Kidney tubule cell (primary cell): Measurements from ENCODE around the gene PPIB.

Experiments
- DNase-seq: peaks from one replicate; pipeline ENCODE4 v3.0.0-alpha.2; 2018; ENCODE audit warnings: low spot score

Gene PPIB

DNA sequence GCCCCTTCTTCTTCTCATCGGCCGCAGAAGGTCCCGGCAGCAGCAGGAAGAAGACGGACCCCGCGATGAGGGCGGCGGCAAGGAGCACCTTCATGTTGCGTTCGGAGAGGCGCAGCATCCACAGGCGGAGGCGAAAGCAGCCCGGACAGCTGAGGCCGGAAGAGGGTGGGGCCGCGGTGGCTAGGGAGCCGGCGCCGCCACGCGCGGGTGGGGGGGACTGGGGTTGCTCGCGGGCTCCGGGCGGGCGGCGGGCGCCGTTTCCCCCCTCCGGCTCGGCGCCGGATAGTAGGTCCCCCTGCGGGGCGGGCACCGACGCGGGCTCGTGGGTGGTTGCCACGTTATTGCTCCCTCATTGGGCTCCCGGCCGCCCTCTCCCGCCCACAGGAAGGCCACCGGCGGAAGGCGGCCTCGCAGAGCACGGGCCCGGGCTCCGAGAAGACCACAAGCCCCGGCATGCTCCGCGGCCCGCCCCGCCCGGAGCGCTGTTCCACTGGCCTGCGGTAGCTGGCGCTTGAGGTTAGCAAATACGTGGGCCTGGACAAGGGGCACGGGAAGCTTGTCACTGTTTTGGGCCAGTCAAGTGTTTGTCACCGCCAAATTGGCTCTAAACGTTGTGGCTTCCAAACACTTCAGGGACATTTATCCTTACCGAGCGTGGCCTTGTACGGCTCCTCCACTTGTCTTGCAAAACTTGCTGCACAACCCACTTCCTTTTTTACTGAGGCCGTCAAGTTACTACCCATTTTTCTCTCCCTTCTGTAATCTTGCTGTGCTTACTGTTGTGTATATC, at the start of gene PPIB:
TSS of gene PPIB (minus strand) at position 154 of the 790 bp plus-strand sequence. CDS start at position 118, 36 bp downstream.
- peak; percentile 99 for DNase-seq

DNA sequence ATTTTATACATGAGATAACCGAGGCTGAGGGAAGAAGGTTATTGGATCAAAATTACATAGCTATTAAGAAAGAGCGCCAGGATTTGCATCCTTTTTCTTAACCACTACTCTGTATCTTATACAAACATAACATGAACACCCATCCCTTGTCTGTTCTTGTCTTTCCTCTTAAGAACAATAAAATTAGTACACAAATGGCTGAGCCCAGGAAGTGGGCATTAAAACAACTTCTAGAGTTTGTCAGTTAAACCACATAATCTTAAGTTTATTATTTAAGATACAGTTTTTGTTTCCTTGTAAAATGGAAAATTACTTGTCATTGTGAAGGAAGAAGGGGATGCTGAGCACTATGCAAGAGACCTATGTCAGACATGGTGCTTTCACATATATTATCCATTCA, 48.9 kb upstream of the PPIB start:
- no peak for DNase-seq

DNA sequence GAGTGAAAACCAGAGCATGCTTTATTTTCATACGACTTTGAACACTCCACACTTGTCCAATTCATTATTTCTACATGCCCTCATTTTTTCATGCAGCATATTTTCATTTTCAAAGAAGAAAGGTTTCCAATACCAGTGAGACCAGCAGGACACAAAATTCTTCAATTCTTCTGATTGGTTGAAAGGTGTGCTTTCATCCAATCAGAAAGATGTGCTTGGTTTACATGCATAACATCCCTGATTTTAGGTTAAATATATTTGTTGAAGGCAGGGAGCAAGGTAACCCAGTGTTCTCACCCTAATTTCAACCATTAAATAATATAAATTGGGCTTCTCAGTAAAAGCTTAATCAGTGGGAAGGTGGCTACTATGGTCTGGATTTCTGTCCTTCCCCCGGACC, 47.5 kb upstream of the PPIB start:
- DNase-seq = no peak

DNA sequence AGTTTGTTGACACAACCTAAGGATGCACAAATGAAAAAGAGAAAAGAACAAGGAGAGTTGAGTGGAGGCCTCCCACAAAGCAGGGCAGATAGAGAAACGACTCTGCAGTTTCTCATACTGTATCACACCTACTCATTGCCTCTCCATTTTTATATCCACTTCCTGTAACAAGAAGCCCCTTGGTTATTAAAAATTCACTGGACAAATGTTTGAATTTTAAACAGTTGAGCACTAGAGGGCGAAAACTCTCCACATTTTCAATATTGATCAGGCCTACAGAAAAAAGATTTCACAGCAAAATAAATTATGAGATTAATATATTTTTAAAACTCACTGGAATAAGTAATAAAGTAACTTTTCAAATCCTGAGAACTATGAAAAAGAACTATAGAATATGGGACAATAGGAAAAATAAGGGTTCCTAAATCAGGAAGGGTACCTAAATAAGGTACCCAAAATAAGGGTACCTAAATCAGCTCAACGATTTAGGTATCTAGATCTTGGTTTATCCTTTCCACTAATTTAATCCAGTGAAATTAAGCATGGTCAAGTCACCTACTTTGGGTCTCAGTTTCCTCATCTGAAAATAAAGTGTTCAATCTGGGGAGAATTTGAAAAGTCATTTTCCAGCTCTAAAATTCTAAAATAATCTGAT, 47.0 kb upstream of the PPIB start:
- DNase-seq = peak; percentile 45

DNA sequence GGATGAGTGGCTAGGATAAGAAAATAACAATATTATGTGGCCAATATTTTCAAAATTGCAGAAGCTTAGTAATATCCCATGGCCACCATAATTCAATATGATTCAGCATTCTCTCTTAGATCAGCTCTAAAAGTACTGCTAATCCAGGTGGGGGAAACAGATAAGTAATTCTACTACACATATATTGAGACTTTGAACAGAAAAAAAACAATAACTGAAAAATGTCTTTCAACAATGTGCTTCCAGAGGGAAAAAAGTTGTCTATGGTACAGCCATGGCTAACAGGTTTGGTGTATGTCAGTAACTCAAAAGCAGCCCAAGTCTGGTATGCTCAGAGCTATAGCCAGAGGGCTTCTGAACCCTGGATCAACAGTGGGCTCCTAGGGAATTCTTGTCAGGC, 42.4 kb upstream of the PPIB start:
- DNase-seq = no peak

DNA sequence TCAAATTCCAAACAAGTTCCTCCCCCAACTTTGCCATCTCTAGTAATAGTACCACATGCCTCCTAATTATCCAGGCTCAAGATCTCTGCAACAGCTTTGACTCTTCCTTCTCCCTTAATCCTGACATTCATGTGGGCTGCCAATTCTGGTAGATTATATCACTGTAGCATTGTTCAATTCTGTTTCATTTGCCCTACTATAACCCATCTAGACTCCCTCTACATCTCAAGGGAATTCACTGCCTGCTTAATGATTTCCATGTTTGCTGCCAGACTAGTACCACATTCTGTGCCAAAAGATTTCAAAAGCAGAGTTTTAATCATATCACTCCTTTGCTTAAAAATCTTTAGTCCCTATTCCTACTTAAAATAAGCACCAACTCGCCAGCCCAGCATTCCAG, 34.6 kb upstream of the PPIB start:
- no peak for DNase-seq

DNA sequence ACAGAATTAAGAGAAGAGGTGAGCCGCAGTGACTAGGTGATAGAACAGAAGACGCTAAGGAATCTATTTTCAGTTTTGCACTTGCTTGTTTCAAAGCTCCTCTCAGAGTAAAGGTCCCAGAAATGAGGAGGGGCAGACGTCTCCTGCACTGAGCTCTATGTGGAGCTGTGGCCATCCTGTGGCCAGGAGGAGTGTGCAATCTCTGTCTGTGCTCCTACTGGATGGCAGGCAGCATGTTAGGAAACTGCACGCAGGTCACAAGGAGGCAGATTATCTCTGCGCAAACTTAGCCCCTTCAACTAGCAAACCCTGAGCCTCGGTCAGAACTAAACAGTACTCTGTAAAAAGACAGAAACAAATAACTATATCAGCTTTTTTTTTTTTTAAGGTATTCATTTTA, 31.1 kb upstream of the PPIB start:
- no peak for DNase-seq

DNA sequence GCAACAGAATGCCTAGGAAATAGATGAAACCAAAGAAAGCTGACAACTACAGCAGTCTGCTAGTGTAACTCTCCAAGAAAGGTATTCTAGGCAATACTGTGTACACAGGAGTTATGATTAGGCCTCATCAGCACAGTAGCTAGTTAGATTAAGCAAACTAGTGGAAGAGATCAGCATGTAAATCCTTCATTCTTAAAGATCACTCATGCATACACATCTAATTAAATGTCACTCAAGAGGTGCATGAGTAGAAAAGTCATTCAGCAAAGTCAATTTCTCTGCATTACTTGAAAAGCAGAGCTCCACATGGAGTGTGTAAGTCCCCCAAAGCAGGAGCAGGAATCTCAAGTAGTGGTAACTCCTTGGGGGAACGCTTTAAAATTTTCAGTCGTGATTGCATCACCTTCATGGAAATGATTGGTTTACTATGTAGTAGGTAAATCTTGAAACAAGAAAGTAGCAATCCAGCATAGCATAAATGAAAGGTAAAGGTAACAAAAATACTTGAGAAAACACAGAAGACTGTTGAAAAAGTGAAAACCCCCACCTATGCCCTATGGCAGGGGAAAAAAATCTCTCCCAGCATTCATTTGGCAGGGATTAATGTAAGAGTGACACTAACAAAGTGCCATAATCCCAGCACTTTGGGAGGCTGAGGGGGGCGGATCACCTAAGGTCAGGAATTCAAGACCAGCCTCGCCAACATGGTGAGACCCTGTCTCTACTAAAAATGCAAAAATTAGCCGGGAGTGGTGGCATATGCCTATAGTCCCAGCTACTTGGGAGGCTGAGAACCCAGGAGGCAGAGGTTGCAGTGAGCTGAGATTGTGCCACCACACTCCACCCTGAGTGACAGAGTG, 29.4 kb upstream of the PPIB start:
- no peak for DNase-seq

DNA sequence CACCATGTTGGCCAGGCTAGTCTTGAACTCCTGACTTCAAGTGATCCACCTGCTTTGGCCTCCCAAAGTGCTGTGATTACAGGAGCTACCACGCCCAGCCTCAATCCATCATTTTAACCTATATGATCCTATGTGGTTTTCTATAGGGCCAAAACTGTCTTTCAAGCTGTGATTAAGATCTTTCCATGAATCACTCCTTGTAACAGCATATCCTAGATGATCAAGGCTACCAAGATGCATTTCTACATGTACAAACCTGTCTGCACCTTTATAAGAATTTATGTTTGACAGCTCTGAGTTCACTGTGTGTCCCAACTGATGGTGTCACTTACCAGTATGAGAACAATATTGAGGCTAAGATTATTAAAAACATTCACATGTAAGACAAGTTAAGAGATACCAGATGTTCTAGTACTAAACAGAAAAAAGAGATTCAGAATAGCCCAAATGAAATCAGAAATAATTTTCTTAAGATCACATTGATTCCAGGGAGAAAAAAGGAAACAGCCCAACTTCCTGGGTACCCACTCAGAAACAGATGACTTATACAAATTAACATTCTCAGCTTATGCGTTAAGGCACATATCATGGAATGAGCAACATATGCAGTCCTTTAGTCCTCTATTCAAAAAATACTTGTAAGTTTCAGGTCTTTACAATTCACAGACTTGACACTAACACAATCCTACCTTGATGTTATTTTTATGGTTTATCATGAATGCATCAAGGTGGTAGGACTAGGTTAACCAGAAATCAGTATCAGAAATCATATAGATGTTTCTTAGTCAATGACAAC, 24.8 kb upstream of the PPIB start:
- no peak for DNase-seq

DNA sequence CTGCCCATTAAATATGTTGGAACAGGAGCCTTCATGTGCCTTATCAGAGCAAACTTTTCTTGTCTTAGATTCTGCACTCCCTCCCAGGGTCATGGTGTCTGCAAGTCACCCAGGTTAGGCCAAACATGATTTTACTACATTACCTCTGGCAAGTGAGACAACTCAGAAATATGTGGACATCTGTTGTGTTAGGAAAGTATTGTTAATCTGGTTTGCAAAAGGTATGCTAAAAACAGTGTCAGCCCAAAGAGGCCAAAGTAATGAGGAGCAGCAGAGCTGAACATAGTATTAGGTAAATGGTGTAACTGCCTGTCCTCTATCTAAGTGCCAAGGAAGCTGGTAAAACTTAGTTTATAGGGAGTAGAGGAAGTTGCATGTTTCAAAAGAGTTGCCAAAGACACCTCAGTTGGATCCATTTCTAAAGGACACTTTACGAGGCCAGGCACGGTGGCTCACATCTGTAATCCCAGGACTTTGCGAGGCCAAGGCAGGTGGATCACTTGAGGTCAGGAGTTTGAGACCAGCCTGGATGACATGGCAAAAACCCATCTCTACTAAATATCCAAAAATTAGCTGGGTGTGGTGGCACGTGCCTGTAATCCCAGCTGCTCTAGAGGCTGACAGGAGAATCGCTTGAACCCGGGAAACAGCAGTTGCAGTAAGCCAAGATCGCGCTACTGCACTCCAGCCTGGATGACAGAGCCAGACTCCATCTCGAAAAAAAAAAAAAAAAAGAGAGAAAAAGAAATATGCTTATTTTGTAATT, 22.5 kb upstream of the PPIB start:
- DNase-seq = no peak

DNA sequence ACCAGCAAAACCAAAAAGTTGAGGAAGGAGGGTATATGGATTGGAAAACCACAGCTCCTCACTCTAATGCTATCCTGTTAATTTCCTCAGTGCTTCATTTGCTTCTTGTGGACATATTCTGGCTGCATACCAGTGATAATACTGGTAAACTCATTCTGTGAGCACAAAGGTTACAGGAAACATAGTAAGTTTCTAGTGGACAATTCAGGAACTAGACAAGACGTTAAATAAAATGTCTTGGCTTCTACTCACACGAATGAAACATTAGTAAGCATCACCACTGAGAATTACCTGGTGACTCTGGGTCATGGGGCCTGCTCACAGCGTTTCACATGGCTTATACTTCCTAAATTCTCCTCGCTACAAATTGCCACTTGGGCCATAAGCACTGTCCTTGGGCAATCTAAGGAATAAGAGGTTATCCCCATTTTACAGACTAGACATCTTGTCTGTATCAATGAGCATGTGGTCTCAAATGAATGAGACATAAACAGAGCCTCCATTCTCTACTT, 20.1 kb upstream of the PPIB start:
- DNase-seq = no peak

DNA sequence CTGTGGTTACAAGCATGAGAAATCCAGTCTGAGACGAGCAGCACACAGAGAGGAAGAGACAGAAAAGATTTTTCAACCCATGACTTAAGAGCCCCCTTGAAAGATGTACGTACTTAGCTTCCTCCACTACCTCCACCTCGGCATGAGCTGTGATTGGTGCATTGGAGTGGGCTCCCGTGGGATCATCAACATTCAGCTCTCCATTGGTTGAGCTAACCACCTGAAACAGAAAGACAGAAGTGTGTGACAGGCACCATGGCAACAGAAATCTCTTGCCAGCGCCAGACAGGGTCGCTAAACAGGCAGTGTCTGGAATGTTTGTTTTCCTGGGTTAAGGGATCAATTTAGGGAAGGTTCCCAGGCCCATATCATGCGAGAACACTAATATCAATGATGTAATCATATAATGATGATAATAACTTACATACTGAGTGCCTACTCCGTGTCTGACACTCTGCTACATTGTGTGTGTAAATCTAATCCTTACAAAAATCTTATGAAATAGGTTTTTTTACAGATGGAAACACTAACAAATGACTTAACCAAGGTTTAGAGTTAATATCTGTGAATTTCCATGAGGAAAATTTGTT, 17.5 kb upstream of the PPIB start:
- no peak for DNase-seq

DNA sequence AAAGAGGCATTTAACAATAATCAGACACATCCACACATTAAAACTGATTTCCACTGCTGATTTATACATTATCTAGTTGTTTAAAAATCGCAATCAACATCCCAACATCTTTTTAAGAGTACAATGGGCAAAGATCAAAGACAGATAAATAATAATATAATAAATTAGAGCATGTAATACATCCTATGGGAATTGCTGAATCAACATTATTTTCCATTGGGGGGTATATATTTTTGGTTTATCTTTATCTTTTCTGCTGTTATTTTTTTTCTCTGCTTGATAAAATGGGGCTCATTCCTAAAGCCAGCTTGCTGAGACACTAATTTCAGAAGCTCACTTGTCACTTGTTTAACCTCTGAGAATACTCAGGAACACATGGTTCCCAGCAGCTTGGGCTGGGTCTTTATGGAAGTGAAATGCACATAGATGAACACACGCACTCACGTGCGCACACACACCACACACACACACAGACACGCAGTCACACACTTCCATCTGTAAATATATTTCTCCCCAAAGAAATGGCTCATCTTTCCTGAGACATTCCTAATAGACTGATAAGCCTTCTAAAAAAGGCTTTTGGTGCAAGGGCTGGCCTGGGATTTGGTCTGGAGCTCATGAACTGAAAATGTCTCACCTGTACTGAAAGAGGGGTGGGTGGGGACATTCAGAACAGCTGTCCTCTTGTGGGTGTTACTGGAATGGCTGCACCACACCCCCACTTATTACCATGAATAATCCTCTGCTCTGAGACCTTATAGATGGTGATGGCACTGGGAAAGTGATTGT, 3.5 kb upstream of the PPIB start:
- DNase-seq = no peak

DNA sequence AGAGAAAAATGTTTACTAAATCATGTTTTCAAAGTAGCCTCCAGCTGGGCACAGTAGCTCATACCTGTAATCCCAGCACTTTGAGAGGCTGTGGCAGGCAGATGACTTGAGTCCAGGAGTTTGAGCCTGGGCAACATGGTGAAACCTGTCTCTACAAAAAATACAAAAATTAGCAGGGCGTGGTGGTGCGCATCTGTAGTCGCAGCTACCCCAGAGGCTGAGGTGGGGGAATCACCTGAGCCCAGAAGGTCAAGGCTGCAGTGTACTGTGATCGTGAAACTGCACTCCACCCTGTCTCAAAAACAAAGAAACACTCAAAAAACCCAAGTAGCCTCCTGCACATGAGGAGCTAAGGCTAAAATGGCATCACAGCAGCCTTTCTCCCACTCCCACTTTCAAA, 1.6 kb upstream of the PPIB start:
- no peak for DNase-seq

DNA sequence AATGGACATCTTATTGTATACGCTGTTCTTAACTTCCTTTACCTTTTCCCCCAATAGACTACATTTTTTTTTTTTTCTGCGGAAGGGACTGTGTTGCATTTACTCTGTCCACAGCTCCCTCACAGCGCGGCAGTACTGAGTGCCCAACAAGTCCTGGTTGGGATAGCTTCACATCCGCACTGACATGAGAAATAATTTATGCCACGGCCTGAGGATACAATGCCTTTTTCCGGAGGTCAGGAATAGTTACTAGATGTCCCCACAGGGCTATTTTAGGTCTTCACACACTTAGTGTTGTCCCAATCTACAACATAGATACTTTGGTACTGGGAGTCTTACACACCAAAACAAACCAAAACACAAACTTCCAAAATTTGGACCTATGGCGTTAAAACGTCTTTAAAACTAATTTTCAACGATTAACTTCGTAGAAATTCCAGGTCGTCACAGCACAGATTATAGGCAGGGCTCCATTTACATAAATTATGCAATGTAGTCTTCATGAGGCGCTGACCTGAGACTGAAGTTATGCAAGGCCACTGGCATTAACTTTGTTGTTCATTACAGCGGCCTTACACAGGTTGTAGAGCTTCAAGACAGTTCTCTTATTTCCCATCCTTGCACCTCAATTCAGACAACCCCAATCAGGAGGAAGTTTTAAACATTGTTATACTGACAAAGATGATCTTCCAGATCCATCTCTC, 989 bp upstream of the PPIB start:
- peak; percentile 59 for DNase-seq

DNA sequence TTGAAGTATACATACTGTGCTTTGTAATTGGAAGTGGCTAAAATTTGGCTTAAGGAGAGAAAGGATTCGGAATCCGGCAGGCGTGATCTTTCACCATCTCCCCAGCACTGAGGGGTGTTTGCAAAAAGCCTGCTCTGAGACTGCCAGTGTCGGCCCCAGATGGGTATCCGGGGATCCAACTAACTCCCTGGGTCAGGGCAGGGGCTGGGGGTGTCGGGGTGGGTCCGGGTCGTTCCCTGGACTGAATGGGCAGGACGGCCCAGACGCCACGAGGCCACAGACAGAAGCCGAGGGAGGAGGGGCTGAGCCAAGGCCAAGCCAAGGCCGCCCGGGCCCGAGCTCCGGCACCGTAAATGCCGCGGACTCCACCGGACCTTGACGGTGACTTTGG, 349 bp downstream of the PPIB start:
- DNase-seq = no peak

DNA sequence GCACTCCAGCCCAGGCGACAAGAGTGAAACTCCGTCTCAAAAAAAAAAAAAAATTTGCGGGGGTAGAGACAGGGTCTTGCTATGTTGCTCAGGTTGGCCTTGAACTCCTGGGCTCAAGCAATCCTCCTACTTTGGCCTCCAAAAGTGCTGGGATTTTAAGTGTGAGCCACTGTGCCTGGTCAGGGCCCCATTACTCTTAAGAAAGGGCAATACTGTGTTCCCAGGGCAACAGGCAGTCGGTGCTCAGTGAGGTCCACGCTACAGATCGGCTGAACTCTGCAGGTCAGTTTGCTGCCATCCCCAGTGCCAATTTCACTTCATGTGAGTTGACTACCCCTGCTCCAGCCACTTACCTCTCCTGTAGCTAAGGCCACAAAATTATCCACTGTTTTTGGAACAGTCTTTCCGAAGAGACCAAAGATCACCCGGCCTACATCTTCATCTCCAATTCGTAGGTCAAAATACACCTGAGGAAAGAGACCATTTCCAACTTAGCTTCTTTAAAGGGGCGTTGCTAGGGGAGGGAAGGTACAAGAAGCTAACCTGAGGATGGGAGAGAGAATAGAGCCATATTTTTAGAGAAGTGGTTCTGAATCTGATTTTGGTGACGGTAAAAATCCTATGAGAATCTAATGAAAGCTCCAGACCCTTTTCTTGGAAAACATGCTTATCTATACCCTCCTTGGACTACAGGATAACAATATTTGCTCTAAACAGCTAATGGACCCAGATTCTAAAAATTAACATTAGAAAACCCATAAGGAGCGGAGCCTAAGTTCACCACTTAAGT, 939 bp downstream of the PPIB start:
- no peak for DNase-seq

DNA sequence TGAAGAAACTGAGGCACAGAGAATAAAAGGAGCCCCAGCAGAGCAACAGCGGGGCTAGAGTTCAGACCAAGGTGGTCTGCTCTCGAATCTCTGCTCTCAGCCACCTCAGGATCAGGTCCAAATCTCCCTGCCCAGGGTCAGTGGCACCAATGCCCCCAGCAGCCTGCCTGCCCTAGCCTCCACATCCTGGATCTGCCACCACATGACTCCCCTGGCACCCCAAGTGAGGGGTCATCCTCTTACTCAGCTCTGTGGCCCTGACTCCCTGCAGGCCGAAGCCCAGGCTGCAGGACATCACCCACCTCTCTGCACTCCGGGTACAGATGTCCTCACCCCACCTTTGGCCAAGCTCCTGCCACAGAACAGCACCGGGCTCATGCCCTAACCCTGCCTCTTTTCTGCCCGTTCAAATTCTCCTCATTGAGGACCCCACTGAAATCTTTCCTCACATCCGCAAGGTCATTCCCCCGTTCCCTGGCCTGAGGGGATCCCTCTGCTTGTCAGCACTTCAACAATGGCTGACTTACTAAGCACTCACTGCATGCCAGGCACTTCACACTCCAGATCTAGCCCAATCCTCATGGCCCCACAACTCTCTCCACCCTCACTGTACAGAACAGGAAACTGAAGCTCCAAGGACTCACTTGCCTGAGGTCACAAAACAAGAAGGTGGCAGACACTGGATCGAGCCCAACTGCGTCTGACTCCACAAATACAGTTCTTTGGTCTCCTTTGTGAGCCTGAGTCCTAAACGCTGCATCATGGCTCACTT, 4.3 kb downstream of the PPIB start:
- no peak for DNase-seq
